GM12874 (cell line): Measurements from ENCODE around the gene GAS6.
A peak's percentile ranks its signal among the peaks of the same experiment; 100 is the strongest.

Source experiments
- TF ChIP-seq, protein P1 (sequence below): IDR thresholded peaks from 2 replicates; pipeline ENCODE4 v1.5.1; 2011; ENCODE audit warnings: low read depth, mild to moderate bottlenecking, control low read depth, low read length, moderate library complexity; ENCODE audit not compliant: insufficient read depth

The GAS6 gene

GRCh38 chr13:113820813-113821651, 42.8 kb downstream of the GAS6 start:
- TF ChIP-seq, protein P1, sequence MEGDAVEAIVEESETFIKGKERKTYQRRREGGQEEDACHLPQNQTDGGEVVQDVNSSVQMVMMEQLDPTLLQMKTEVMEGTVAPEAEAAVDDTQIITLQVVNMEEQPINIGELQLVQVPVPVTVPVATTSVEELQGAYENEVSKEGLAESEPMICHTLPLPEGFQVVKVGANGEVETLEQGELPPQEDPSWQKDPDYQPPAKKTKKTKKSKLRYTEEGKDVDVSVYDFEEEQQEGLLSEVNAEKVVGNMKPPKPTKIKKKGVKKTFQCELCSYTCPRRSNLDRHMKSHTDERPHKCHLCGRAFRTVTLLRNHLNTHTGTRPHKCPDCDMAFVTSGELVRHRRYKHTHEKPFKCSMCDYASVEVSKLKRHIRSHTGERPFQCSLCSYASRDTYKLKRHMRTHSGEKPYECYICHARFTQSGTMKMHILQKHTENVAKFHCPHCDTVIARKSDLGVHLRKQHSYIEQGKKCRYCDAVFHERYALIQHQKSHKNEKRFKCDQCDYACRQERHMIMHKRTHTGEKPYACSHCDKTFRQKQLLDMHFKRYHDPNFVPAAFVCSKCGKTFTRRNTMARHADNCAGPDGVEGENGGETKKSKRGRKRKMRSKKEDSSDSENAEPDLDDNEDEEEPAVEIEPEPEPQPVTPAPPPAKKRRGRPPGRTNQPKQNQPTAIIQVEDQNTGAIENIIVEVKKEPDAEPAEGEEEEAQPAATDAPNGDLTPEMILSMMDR = no peak

DNA sequence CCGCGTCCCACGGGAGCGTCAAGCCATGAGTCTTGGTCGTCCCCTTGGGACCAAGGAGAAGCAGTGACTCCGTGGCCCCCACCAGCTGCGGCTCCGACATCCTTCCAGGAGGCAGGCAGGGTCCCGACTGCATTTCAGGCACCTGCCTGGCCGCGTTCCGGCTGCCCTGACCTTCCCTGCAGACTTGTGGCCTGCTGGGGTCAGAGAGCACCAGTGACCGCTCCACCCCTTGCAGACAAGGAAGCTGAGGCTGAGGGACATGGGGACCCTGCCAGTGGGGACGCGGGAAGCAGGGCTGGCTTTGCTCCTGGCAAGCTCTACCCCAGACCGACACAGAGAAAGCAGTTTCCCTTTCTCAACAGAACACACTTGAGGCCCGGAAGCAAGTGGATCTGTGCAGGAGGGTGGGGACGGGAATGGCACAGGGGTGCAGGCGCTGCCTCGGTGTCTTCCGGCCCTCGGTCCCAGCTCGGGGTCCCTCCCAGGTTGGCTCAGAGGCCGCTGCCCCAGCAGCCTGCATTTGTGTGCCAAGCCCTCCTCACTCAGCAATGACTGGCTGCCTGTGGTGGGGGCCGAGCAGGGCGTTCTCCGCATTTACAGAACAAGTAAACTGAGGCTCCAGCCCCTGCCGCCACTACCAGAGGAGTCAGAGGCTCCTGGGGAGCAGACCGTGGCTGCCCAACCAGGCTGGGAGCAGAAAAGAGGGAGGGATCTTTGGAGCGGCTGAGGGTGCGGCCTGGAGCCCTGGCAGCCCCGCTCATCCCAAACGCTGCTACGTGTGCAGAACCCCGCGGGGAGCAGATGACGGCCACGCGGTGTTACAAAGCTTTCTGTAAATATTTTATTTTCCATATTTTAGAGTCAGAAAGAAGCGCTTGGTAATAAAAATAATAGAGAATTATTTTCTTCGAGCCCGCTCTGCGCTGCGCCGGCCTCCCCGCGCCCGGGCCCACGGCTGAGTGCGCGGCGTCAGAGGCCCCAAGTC, 43.9 kb downstream of the GAS6 start:
- TF ChIP-seq, protein P1 = no peak

- TF ChIP-seq, protein P1 = no peak
Measured at GRCh38 chr13:113819341-113819730, 44.5 kb downstream of the GAS6 start.

DNA sequence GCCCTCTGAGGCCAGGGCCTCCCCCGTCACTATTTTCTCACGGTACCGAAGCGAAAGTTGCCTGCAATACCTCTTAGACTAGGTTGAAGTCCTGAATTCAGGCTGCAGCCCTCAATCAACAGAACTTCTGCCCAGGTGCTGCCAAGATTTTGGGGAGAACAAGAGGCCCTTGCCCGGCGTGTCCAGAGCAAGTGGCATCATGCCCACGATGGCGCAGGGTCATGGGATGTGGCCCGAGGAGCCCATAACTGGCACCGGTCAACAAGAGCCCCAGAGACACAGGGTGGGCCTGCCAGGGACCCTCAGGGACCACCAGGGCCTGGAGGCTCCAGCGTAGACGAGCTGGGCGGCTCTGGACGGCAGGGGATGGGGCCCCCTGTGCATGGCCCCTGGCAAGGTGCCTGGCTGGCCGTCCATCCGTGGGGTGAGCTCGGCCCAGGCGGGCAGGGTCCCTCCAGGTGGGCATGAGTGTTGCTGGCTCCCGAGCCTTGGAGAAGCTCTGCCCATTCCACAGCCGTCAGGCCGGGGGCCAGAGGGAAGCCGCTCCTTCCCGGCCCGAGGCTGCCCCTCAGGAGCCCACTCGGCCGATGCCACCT, 45.1 kb downstream of the GAS6 start:
- TF ChIP-seq, protein P1 = no peak

- TF ChIP-seq, protein P1 = no peak
Measured at GRCh38 chr13:113817860-113818691, 45.8 kb downstream of the GAS6 start.

DNA sequence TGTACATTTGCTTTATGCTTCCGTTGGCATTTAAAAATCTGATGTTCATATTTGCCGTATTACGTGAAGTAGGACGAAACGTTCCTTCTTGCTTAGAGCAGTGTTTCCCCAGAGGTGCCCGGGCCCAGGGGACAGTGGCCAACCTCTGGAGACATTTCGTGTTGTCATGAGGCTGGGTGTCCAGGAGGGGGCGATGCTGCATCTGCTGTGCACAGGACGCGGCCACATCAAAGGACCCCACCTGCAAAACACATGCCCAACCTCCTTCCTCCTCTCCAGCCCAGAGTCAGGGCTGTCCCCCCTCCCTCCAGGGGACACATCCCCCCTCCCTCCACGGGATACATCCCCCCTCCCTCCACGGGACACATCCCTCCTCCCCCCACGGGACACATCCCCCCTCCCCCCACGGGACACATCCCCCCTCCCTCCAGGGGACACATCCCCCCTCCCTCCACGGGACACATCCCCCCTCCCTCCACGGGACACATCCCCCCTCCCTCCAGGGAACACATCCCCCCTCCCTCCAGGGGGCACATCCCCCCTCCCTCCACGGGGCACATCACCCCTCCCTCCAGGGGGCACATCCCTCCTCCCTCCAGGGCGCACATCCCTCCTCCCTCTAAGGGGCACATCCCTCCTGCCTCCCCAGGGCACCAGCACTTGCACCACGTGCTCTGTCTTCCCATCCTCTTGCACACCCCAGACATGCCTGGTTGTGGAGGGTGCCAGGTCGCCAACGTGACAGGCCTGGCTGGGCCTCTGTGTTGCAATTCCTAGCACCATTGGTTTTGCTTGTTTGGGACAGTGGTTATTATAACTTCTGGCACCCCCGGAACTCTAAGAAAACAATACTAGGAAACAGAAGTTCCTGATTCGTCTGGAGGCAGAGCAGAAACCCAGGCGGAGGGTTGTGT, 46.7 kb downstream of the GAS6 start:
- TF ChIP-seq, protein P1 = peak; percentile 72
